AG10803 (cell line): Measurements from ENCODE around the gene MROH7.
"Not testable (repeated sequence)": the region's sequence is repeated elsewhere in the genome, so short reads cannot be mapped to it uniquely, and the experiment has no call there.

Experiments
- DNase-seq: peaks from one replicate; pipeline ENCODE4 v3.0.0; 2010; ENCODE audit warnings: low read depth
- H3K4me3 ChIP-seq: 2 replicates; pipeline ENCODE4 v1.5.1; 2011; ENCODE audit warnings: mild to moderate bottlenecking, low read length, control low read depth
- CTCF ChIP-seq: conservative IDR thresholded peaks from 2 replicates; pipeline ENCODE4 v1.5.1; 2011; ENCODE audit warnings: mild to moderate bottlenecking, low read length, control low read depth, inconsistent platforms

MROH7 gene

GRCh38 chr1:54623216-54624007 lies 18.2 kb upstream of the MROH7 start, which contains the start of gene FAM151A:
Gene FAM151A (minus strand): TSS chr1:54623525. CDS start chr1:54623395, 130 bp downstream.
- DNase-seq: no peak
- no peak for TF ChIP-seq CTCF
- H3K4me3 ChIP-seq: no peak within 1 kb of the TSS

GRCh38 chr1:54624466-54625464 lies 16.8 kb upstream of the MROH7 start:
- DNase-seq: no peak
- no peak for TF ChIP-seq CTCF

GRCh38 chr1:54627196-54627595 lies 14.4 kb upstream of the MROH7 start:
- no peak for DNase-seq
- no peak for TF ChIP-seq CTCF

More at GRCh38 chr1:54624466-54625464, 16.8 kb upstream of the MROH7 start:
- no peak overlapping the region for H3K4me3 ChIP-seq

GRCh38 chr1:54635804-54636203 lies 5.8 kb upstream of the MROH7 start:
- not testable (repeated sequence) for H3K4me3 ChIP-seq, DNase-seq

More at GRCh38 chr1:54627196-54627595, 14.4 kb upstream of the MROH7 start:
- H3K4me3 ChIP-seq: no peak overlapping the region

GRCh38 chr1:54636461-54637446 lies 4.8 kb upstream of the MROH7 start:
- DNase-seq, H3K4me3 ChIP-seq: not testable (repeated sequence)

GRCh38 chr1:54640361-54640760 lies 1.2 kb upstream of the MROH7 start:
- H3K4me3 ChIP-seq: no peak overlapping the region
- no peak for DNase-seq
- no peak for TF ChIP-seq CTCF

- no peak overlapping the region for H3K4me3 ChIP-seq
- no peak for TF ChIP-seq CTCF
- no peak for DNase-seq
Measured at GRCh38 chr1:54643736-54644135, 2.1 kb downstream of the MROH7 start.
